ENCODE data around the gene NTM.

Gene NTM

GRCh38 chr11:132187386-132187785 lies 817.0 kb downstream of the NTM start:
- DNase-seq (ENCODE audit: low read depth) = no peak
- TF ChIP-seq, protein P1, sequence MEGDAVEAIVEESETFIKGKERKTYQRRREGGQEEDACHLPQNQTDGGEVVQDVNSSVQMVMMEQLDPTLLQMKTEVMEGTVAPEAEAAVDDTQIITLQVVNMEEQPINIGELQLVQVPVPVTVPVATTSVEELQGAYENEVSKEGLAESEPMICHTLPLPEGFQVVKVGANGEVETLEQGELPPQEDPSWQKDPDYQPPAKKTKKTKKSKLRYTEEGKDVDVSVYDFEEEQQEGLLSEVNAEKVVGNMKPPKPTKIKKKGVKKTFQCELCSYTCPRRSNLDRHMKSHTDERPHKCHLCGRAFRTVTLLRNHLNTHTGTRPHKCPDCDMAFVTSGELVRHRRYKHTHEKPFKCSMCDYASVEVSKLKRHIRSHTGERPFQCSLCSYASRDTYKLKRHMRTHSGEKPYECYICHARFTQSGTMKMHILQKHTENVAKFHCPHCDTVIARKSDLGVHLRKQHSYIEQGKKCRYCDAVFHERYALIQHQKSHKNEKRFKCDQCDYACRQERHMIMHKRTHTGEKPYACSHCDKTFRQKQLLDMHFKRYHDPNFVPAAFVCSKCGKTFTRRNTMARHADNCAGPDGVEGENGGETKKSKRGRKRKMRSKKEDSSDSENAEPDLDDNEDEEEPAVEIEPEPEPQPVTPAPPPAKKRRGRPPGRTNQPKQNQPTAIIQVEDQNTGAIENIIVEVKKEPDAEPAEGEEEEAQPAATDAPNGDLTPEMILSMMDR (IDR thresholded peaks at IDR 0.05; ENCODE audit: insufficient read depth, low read depth, low read length, missing control alignments) = no peak
- H3K4me3 ChIP-seq (ENCODE audit: low read depth, low read length) = no peak overlapping the region

DNA sequence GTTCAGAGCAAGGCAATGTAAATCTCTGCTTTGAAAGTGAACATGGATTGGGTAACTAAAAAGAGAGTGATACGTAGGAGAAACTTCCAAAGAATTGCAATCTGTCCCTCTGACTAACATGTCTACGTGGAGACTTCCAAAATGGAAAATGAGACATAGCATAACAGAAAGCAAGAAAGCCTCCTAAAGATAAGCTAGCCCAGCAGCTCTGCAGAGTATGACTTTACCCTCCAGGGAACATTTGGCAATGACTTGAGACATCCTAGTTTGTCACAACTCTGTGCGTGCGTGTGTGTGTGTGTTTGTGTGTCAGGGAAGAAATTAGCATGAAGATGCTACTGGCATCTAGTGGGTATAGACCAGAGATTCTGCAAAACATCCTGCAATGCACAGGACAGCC lies 817.4 kb downstream of the NTM start:
- no peak for DNase-seq (ENCODE audit: low read depth)
- TF ChIP-seq, protein P1 (IDR thresholded peaks at IDR 0.05; ENCODE audit: insufficient read depth, low read depth, low read length, missing control alignments) = no peak
- H3K4me3 ChIP-seq (ENCODE audit: low read depth, low read length) = no peak overlapping the region

GRCh38 chr11:132196928-132197327 lies 826.5 kb downstream of the NTM start:
- TF ChIP-seq, protein P1 (IDR thresholded peaks at IDR 0.05; ENCODE audit: insufficient read depth, low read depth, low read length, missing control alignments) = no peak
- no peak for DNase-seq (ENCODE audit: low read depth)
- H3K4me3 ChIP-seq (ENCODE audit: low read depth, low read length) = no peak overlapping the region

- no peak for DNase-seq (ENCODE audit: low read depth)
- no peak overlapping the region for H3K4me3 ChIP-seq (ENCODE audit: low read depth, low read length)
Measured at GRCh38 chr11:132200353-132200936, 830.0 kb downstream of the NTM start.

DNA sequence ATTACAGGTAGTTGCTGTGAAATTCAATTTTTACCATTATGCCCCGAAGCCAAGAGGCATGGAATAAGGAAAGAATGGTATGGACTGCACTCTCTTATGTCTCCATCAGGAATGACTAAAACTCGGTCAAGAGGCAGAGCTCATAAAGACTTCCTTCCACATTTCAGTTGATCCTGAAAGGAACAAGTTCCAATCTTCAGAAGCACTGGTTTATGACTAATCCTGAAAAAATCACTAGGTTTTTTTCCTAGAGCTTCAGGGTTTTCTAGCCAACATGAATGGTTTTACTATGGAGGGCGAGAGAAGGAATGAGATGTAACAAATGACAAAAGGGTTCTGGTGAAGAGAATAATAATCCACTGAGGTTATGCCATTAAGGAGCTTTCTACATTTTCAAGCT lies 832.2 kb downstream of the NTM start:
- DNase-seq (ENCODE audit: low read depth) = no peak
- no peak overlapping the region for H3K4me3 ChIP-seq (ENCODE audit: low read depth, low read length)
- TF ChIP-seq, protein P1 (IDR thresholded peaks at IDR 0.05; ENCODE audit: insufficient read depth, low read depth, low read length, missing control alignments) = no peak

More at GRCh38 chr11:132200353-132200936, 830.0 kb downstream of the NTM start:
- TF ChIP-seq, protein P1 (IDR thresholded peaks at IDR 0.05; ENCODE audit: insufficient read depth, low read depth, low read length, missing control alignments) = no peak

DNA sequence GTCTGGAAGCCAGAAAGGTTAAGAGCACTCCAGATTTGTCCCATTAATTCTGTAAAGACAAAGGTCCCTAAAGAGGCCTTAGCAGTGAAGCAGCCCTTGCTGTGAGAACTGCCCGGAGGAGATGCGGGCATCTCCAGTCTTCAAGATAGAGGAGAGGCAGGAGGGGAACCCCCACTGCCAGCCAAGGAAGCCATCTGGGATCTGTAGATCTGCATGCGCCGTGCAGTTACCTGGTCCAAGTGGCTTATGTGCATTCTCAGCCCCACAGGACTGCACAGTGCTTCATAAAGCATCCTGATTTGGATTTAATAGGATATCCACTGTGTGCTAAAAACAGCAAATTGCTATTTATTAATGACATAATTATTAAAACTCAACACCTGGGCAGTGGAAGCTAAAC lies 834.6 kb downstream of the NTM start:
- DNase-seq (ENCODE audit: low read depth) = no peak
- H3K4me3 ChIP-seq (ENCODE audit: low read depth, low read length) = no peak overlapping the region
- TF ChIP-seq, protein P1 (IDR thresholded peaks at IDR 0.05; ENCODE audit: insufficient read depth, low read depth, low read length, missing control alignments) = no peak

DNA sequence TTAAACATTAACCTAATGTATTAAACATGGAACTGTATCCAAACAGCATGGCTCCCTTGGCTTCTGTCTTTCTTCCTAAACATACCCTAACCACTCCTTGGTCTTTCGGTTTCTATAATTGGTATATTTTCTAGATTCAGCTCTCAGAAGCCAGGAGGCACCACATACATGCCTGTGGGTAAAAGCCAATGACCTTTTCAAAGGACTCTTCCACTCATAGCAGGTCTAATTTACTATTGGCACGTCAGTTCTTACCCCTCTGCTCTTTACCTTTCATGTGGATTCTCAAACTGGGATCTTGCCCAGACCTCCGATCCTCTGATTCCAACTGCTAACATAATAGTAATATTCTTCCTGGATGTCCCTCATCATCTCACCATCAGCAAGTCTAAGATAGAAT lies 835.1 kb downstream of the NTM start:
- TF ChIP-seq, protein P1 (IDR thresholded peaks at IDR 0.05; ENCODE audit: insufficient read depth, low read depth, low read length, missing control alignments) = no peak

More for the DNA sequence above, 835.1 kb downstream of the NTM start:
- H3K4me3 ChIP-seq (ENCODE audit: low read depth, low read length) = no peak overlapping the region
- no peak for DNase-seq (ENCODE audit: low read depth)

Data from GM12865 (cell line).